Measurements from ENCODE around the gene MLXIPL.

DNA sequence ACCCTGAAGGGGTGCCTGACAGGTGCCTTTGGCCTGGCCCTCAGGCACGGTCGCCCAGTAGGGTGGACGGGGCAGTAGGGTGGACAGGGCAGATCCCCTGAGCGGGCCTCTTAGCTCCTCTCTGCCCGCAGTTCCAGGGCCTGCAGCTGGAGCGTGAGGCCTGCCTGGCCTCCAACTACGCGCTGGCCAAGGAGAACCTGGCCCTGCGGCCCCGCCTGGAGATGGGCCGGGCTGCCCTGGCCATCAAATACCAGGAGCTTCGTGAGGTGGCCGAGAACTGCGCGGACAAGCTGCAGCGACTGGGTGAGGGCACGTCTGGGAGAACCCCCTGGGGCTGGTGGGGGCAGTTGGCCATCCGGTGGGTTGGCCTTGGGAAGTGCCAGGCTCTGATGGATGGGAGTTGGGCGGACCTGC is 45.0 kb upstream of the MLXIPL start:
- no peak for TF ChIP-seq ZNF274 (IDR thresholded peaks at IDR 0.05; ENCODE audit: low read depth, low read length)
- no peak for TF ChIP-seq YY1 (IDR thresholded peaks at IDR 0.05; ENCODE audit: insufficient read depth, insufficient read length)

All from NT2/D1 (cell line).